ENCODE results near the gene POLR2J3.
"Not testable (repeated sequence)": the region's sequence is repeated elsewhere in the genome, so short reads cannot be mapped to it uniquely, and the experiment has no call there.

GRCh38 chr7:102606848-102607247 lies 34.5 kb upstream of the POLR2J3 start:
- not testable (repeated sequence) for TF ChIP-seq CTCF (IDR thresholded peaks at IDR 0.05); GATA2 (CRISPR knock-in tag; IDR thresholded peaks at IDR 0.05); EP300 (IDR thresholded peaks at IDR 0.05; ENCODE audit: borderline replicate concordance in 1 of 2, low read depth in 1 of 2, low read length in 1 of 2); SIN3A (IDR thresholded peaks at IDR 0.05; ENCODE audit: borderline replicate concordance, low read depth, low read length); POLR2AphosphoS5 (IDR thresholded peaks at IDR 0.05; ENCODE audit: low read depth, low read length); SMC3 (IDR thresholded peaks at IDR 0.05; ENCODE audit: low read depth, low read length); PBX3 (IDR thresholded peaks at IDR 0.05); NRF1 (IDR thresholded peaks at IDR 0.05; ENCODE audit: low read depth, low read length)
- TF ChIP-seq, protein P1, sequence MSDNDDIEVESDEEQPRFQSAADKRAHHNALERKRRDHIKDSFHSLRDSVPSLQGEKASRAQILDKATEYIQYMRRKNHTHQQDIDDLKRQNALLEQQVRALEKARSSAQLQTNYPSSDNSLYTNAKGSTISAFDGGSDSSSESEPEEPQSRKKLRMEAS (IDR thresholded peaks at IDR 0.05; ENCODE audit: low read depth), result not testable (repeated sequence)
- TF ChIP-seq, protein P2, sequence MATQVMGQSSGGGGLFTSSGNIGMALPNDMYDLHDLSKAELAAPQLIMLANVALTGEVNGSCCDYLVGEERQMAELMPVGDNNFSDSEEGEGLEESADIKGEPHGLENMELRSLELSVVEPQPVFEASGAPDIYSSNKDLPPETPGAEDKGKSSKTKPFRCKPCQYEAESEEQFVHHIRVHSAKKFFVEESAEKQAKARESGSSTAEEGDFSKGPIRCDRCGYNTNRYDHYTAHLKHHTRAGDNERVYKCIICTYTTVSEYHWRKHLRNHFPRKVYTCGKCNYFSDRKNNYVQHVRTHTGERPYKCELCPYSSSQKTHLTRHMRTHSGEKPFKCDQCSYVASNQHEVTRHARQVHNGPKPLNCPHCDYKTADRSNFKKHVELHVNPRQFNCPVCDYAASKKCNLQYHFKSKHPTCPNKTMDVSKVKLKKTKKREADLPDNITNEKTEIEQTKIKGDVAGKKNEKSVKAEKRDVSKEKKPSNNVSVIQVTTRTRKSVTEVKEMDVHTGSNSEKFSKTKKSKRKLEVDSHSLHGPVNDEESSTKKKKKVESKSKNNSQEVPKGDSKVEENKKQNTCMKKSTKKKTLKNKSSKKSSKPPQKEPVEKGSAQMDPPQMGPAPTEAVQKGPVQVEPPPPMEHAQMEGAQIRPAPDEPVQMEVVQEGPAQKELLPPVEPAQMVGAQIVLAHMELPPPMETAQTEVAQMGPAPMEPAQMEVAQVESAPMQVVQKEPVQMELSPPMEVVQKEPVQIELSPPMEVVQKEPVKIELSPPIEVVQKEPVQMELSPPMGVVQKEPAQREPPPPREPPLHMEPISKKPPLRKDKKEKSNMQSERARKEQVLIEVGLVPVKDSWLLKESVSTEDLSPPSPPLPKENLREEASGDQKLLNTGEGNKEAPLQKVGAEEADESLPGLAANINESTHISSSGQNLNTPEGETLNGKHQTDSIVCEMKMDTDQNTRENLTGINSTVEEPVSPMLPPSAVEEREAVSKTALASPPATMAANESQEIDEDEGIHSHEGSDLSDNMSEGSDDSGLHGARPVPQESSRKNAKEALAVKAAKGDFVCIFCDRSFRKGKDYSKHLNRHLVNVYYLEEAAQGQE (IDR thresholded peaks at IDR 0.05; ENCODE audit: low read depth, low read length), result not testable (repeated sequence)

All from SK-N-SH (cell line).